DOHH2 (cell line): Measurements from ENCODE around the gene MAMDC4.

Experiments used
- H3F3A ChIP-seq: fragments of 200-600 bp; sonication (generic), shearing (Covaris generic); 2 replicates; pipeline ENCODE4 v1.6.0; 2016; ENCODE audit warnings: antibody characterized with exemption, mild to moderate bottlenecking; ENCODE audit not compliant: control insufficient read depth, insufficient read depth
- H3K27ac ChIP-seq: fragments of 200-600 bp; sonication (generic); 2 replicates; pipeline ENCODE4 v1.5.1; 2014; ENCODE audit warnings: low read depth, mild to moderate bottlenecking, low read length, moderate library complexity
- H3K27me3 ChIP-seq: fragments of 200-600 bp; sonication (generic); 2 replicates; pipeline ENCODE4 v1.6.1; 2014; ENCODE audit warnings: mild to moderate bottlenecking, low read length, mixed read lengths; ENCODE audit not compliant: control insufficient read depth
- H3K36me3 ChIP-seq: fragments of 200-600 bp; sonication (generic); 2 replicates; pipeline ENCODE4 v1.6.1; 2014; ENCODE audit warnings: mild to moderate bottlenecking, low read length, moderate library complexity, mixed read lengths; ENCODE audit not compliant: control insufficient read depth
- H3K4me1 ChIP-seq: fragments of 200-600 bp; sonication (generic); 2 replicates; pipeline ENCODE4 v1.6.1; 2014; ENCODE audit warnings: mild to moderate bottlenecking, low read length, mixed read lengths; ENCODE audit not compliant: control insufficient read depth
- H3K4me2 ChIP-seq: fragments of 200-600 bp; sonication (generic); 2 replicates; pipeline ENCODE4 v1.6.0; 2014; ENCODE audit warnings: mild to moderate bottlenecking, low read length, moderate library complexity
- H3K4me3 ChIP-seq: fragments of 200-600 bp; sonication (generic); 2 replicates; pipeline ENCODE4 v1.5.1; 2014; ENCODE audit warnings: mild to moderate bottlenecking, low read length, mixed read lengths
- H3K79me2 ChIP-seq: fragments of 200-600 bp; sonication (generic); 2 replicates; pipeline ENCODE4 v1.6.1; 2014; ENCODE audit warnings: mild to moderate bottlenecking, low read length, mixed read lengths; ENCODE audit not compliant: control insufficient read depth
- H3K9me2 ChIP-seq: fragments of 200-600 bp; sonication (generic); replicated peaks from 2 replicates; pipeline ENCODE4 v1.6.1; 2014; ENCODE audit warnings: mild to moderate bottlenecking, low read length, mixed read lengths; ENCODE audit not compliant: control insufficient read depth
- H3K9me3 ChIP-seq: fragments of 200-600 bp; sonication (generic); 2 replicates; pipeline ENCODE4 v1.6.1; 2014; ENCODE audit warnings: antibody characterized with exemption, low read length, mixed read lengths; ENCODE audit not compliant: control insufficient read depth, insufficient read depth
- H4K20me1 ChIP-seq: fragments of 200-600 bp; sonication (generic); 2 replicates; pipeline ENCODE4 v1.6.0; 2014; ENCODE audit warnings: low read depth, mild to moderate bottlenecking, antibody characterized with exemption, low read length, moderate library complexity; ENCODE audit not compliant: control insufficient read depth, insufficient read depth
- CTCF ChIP-seq: fragments of 200-600 bp; sonication (generic); IDR thresholded peaks from one replicate; pipeline ENCODE4 v1.5.1; 2014; ENCODE audit warnings: antibody characterized with exemption, mild to moderate bottlenecking, low read depth, low read length; ENCODE audit not compliant: poor library complexity, severe bottlenecking
- EZH2phosphoT487 ChIP-seq: fragments of 200-600 bp; sonication (generic); IDR thresholded peaks from 2 replicates; pipeline ENCODE4 v1.6.1; 2017; ENCODE audit warnings: borderline replicate concordance, mild to moderate bottlenecking, antibody characterized with exemption, low read length, moderate library complexity, mixed read lengths

MAMDC4 gene

GRCh38 chr9:136829412-136829811, 22.7 kb upstream of the MAMDC4 start:
- Histone ChIP-seq H3K27ac (no peak overlapping the region), H3K4me1 (no peaks in the 10 kb centered on the region), H3K79me2 (no peaks in the 10 kb centered on the region), H3K9me2 (no peaks in the 10 kb centered on the region), H3K4me2 (no peak overlapping the region), H3K27me3 (no peaks in the 10 kb centered on the region), H4K20me1 (no peaks in the 10 kb centered on the region; the same call in 1 of the 2 replicates), H3K4me3 (no peak overlapping the region), H3F3A (no peaks in the 10 kb centered on the region), H3K36me3 (peaks cover 83% of the 10 kb centered on the region), H3K9me3 (no peaks in the 10 kb centered on the region)
- TF ChIP-seq CTCF (no peak), EZH2phosphoT487 (no peak)

- H3K36me3 ChIP-seq = peaks cover 75% of the 10 kb centered on the region
- H3F3A ChIP-seq = no peaks in the 10 kb centered on the region
Observed at GRCh38 chr9:136829981-136830885, 21.9 kb upstream of the MAMDC4 start.

GRCh38 chr9:136831002-136831719, 21.0 kb upstream of the MAMDC4 start:
- H3K79me2 ChIP-seq = no peaks in the 10 kb centered on the region
- no peaks in the 10 kb centered on the region for H3K27me3 ChIP-seq
- H3K36me3 ChIP-seq = peaks cover 71% of the 10 kb centered on the region
- H3K9me2 ChIP-seq = no peaks in the 10 kb centered on the region
- H3K27ac ChIP-seq = no peak overlapping the region
- no peaks in the 10 kb centered on the region for H3K9me3 ChIP-seq
- TF ChIP-seq EZH2phosphoT487 = no peak
- TF ChIP-seq CTCF = no peak
- no peaks in the 10 kb centered on the region for H3F3A ChIP-seq
- H3K4me3 ChIP-seq = no peak overlapping the region
- no peaks in the 10 kb centered on the region; the same call in 1 of the 2 replicates for H4K20me1 ChIP-seq
- no peak overlapping the region for H3K4me2 ChIP-seq
- no peaks in the 10 kb centered on the region for H3K4me1 ChIP-seq

More at GRCh38 chr9:136829981-136830885, 21.9 kb upstream of the MAMDC4 start:
- no peaks in the 10 kb centered on the region for H3K79me2 ChIP-seq
- no peaks in the 10 kb centered on the region for H3K4me1 ChIP-seq
- no peaks in the 10 kb centered on the region; the same call in 1 of the 2 replicates for H4K20me1 ChIP-seq
- H3K4me3 ChIP-seq = no peak overlapping the region
- no peak overlapping the region for H3K4me2 ChIP-seq
- H3K27ac ChIP-seq = no peak overlapping the region
- no peak for TF ChIP-seq CTCF
- TF ChIP-seq EZH2phosphoT487 = no peak
- no peaks in the 10 kb centered on the region for H3K27me3 ChIP-seq
- no peaks in the 10 kb centered on the region for H3K9me2 ChIP-seq
- no peaks in the 10 kb centered on the region for H3K9me3 ChIP-seq
